ENCODE data around the gene SP140L.
"Not testable (repeated sequence)": the region's sequence is repeated elsewhere in the genome, so short reads cannot be mapped to it uniquely, and the experiment has no call there.

Gene SP140L

DNA sequence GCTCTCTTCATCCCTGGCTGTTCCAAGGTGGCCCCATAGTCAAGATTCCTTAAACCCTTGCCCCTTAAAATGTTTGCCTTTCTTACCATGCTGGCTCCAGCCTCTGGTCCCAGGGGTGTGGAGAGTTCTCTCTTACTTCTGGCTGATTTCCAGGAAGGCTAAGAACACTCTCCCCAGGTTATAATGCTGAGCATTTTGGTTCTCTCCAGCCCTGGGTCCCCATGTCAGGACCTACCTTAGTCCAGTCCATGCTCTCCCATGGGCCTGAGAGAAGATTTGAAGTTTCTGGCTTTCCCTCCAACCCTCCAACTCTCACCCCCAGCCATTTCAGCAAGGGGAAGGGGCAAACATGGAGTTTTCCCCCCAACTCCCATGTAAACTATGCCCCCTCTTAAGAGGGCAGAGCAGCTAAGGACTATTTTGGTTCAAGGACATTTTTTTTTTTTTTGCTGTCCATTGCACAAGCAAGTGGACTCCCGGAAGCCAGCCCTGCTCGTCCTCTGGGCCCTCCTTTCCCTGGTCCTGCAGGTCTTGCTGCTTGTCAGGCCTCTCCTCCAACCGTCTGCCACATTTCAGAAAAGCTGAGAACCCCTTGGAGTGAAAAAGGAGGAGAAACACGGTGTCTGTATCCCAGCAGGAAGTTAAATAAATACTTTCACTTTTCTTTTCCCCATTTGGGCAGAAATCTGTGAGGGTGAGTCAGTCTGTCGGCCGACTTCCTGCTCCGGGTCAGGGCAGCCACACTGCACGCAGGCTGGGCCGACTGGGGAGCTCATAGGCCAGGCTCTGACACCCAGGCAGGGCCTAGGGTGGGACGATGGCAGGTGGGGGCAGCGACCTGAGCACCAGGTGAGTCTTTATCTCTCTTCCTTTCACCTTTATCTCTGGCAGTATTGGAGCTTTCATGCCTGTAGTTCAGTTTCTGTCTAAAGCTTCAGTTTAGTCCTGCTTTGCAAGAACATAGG, at the start of gene SP140L:
Gene SP140L, plus strand, starts transcription at position 741 of the 965 bp plus-strand sequence. Its CDS starts 77 bp downstream, at position 818.
- DNase-seq (ENCODE audit: low spot score): no peak

DNA sequence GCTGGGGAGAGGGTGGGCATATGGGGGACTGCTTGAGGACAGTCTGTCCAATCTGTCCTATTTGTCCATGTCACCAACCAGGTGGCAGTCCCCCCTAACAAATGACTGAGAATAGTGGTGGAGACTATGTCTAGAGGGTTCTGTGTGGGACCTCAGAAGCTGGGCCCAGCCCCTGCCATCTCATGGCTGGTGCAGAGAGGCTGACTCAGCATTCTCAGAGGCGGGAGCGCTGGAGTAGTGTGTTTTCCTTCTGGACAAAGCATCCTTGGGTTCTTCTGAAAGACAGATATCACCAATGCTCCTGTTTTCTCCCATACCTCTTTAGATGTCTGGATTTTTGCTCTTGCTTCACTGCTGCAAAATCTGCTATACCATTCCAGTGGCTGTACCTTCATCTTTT, 44.1 kb upstream of the SP140L start:
- no peak for DNase-seq (ENCODE audit: low spot score)

DNA sequence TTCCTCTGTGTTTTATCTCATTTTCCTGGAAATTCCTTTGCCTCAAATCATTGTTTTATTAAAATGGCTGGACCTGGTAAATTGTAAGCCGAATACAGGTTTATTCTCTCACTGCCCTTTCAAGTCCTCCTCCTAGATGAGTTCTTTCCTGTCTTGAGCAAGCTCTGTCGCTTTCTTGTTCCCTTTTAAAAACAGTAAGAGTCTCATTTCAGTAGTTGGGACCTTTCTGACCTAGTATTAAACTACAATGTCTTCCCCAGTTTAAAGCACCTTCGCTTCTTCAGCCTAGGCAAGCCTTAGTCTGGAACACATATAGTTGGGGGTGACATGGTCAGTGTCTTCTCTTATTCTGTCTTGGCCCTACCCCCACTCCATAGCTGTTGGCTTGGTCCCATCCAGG, 40.9 kb upstream of the SP140L start:
- no peak for DNase-seq (ENCODE audit: low spot score)

DNA sequence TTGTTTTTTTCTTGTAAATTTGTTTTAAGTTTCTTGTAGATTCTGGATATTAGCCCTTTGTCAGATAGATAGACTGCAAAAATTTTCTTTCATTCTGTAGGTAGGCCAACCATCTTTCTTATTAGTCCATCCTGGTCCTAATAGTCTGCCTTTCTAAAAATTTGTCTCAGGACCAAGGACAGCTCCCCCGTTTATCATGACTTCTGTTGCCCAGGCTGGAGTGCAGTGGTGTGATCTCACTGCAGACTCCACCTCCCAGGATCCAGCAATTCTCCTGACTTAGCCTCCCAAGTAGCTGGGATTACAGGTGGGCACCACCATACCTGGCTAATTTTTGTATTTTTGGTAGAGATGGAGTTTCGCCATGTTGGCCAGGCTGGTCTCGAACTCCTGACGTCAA, 37.7 kb upstream of the SP140L start:
- DNase-seq (ENCODE audit: low spot score): not testable (repeated sequence)

DNA sequence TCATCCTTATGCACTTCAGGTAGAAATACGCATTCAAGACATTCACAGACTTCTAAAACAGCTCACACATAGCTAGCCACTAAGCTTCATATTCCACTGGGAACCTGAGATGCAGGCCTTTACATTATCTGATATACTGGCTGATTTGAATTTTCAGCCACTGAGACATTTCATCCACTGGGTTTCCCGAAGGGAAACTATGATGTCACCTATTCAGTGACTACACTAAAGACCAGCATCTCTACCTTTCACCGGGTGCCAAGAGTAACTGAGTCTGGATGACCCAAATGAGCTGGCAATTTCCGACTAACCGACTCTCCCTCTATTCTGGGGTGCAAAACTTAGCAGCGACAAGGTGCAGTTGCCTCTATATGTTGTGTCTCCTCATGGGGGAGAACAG, 31.8 kb upstream of the SP140L start:
- DNase-seq (ENCODE audit: low spot score): no peak

DNA sequence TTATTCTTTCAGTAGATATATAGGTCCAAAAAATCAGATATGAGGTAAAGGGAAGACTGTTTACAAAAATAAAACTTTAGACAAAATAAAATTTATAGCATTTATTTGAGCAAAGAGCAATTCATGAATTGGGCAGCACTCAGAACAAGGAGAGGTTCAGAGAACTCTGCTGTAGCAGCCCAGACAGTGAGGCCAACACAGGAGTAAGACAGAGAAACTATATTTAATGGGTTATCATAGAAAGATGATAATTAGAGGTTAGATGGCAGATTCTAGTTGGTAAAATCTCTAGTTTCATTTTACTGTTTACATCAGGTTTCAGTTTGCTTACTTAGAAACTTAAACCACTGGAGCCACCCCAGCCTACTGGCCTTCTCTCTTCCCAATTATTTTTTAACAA, 30.1 kb upstream of the SP140L start:
- no peak for DNase-seq (ENCODE audit: low spot score)

DNA sequence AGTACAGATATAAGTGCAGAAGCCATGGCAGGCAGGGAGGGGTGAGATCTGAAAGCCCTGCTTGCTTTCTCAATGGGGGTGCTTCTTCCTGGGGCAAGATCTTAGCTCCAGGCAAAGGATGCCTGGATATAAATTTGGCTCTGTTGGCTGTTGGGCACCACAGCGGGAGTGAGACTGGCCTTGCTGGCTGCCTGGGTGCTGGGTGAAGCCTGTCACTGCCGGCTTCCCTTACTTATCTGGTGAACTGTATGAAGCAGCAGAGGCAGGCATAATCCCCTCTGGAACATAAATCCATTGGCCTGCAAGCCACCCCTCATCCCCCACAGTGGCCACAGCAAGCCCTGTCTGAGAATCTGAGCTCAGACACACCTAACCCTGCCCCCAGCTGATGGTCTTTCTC, 27.4 kb upstream of the SP140L start:
- no peak for DNase-seq (ENCODE audit: low spot score)

DNA sequence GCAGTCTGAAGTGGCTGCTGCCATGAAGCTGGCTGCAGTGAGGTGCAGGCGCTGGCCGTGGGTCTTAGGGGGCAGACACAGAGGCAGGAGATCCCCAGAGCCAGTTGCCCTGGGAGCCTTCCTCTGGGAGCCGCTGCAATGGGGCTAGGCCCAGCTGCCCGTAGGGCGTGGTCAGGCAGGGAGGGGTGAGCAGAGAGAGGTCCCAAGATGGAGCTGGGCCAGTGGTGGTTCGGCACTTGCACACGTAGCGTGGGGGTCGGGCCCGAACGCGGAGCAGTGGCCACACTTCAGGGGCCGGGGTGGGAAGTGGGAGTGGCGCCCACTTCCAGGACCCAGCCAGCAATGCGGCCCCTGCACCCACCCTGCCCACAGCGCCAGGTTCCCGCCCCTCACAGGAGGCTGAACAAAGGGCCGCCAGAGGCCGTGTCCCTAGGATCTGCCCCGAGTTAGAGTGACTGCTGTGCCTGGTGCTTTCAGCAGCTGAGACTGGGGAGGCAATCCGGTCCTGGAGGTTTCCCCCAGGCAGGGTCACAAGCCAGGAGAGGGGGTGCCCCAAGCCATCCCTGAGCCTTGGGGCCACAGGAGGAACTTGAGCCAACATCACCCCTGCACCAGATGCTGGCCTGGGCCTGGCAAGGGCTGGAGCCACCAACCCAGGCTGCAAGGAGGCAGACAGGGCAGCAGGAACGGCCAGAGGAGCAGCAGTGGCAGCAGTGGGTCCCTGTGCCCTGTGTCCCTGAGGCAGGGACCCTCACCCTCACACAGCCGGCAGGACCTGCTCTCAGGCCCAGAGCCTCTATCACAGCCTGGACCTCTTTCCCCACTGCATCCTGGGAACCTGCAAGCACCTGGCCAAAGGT, 21.3 kb upstream of the SP140L start:
- no peak for DNase-seq (ENCODE audit: low spot score)

DNA sequence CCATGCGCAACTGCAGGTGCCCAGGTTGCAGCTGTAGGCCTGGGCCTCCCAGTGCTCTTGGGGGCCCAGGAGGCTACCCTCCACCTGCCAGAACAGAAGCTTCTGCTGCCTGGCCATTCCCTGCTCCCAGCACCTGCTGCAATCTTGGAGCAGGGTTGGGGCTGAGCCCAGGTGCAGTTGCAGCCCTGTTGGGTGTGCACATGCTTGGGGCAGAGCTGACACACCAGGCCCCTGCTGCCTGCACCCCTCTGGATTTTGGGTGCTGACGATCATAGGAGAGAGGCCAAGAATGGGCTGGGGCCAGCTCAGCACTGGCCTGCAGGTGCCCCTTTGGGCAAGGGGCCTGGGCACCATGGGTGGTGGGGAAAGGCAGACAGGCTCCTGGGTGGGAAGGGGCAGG, 20.5 kb upstream of the SP140L start:
- no peak for DNase-seq (ENCODE audit: low spot score)

DNA sequence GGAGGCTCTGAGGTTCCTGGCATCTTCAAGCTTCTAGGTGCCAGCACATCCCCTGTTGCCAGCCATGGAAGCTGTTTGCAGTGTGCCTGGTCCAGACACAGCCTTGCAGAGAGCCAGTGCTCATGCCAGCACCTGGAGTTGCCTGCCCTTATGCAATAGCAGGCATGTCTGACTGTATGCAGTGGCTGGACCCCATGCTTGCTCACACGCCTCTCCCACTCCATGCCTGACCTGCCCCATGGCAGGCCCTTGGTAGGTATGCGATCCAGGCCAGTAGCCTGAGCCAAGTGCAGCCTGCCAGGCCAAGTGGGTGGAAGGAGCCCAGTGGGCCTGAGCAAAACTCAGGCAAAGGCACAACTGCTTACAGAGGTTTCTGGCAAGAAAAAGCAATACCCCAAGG, 19.5 kb upstream of the SP140L start:
- DNase-seq (ENCODE audit: low spot score): no peak

DNA sequence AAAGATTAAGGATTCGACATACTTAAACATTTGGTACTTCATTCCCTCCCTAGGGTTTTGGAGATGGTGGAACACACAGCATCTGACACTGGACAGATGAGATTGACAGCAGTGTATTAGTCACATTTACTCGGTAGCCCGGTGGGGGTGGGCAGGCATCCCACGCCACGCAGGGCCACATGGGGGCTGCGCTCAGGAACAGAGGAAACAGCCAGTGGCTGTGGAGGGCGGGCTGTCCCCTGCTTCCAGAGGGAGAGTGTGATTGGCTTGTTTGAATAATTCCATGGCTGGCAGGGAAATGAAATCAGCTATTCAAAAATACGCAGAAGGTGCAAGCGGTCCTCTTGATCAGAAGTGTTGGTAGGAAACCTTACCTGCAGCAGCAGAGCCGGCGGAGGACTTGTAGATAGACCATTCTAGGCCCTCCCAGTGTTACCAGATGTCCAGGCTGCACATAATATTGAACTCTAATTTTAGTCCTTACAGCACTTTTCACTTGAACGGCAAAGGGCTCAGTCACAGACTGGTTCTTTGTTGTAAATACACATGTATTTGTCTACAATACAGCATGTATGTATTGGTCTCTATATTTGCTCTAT, 18.5 kb upstream of the SP140L start:
- DNase-seq (ENCODE audit: low spot score): no peak

DNA sequence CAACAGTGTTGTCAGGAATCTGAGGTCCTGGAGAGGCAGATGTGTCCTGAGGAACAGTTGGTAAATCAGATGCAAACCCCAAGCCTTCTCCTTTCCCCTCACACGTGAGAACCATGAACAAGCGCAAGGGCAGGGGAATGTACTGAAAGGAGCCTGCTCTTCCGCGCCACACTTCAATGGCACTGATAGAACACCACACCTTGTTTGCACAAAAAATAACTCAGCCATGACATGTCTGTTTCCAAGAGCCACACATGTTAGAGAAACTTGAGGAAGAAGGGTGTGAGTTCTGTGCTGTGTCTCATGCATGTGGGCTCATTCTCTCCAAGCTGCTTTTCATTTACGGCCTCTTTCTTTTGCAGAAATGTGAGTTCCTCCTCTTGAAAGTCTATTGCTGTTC, 16.2 kb upstream of the SP140L start:
- not testable (repeated sequence) for DNase-seq (ENCODE audit: low spot score)

DNA sequence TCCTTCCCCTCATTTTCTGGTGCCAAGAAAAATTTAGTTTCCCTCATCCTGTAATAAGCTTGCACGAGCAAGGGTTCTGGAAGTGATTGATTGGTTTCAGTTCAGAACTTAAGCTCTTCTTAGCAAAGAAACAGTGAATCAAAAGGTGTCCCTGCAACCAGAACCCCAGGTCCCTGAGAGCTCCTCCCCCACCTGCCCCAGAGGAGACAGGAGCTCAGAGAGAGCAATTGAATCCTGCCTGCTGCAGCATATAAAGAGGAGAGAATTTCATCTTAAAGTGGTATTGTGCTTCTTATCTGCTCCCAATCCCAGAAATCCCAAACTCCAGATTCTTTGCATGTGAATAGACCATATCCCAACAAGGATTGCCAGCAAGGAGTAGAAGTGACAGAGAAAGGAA, 15.4 kb upstream of the SP140L start:
- not testable (repeated sequence) for DNase-seq (ENCODE audit: low spot score)

DNA sequence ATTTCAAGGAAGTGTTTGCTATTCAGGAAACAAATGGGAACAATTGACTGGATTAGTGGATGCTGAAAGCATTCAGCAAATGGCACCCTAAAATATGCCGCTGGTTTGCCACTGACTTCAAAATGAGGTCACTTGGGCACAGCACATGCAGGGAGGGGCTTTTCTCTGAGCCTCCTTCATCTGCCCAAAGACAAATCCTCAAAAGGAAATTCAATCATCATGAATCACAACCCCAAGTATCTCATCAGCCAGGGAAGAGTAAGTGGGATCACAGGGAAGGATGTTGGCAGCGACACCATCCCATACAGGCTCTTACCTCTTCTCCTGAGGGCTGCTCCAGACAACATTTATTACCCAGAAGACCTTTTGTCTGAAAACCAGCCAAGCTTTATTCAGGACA, 14.4 kb upstream of the SP140L start:
- DNase-seq (ENCODE audit: low spot score): no peak

DNA sequence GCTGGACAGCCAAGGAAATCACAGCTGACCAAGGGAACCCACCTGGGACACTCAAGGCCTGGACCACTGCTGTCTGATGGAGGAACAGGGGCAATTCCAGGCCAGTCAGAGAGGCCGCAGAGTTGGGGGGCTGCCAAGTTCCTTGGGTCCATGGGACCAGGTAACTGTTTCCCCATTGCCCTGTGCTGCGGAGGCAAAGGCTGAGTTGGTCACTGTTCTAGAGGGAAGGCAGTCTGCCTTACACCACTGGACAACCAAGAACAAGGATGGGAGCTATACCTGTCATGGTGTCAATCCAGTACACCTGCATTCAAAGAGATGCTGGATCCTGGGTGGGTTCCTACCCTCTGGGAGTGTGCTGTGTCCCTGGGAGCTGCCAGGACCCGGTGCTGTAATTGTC, 9.6 kb upstream of the SP140L start:
- DNase-seq (ENCODE audit: low spot score): no peak

DNA sequence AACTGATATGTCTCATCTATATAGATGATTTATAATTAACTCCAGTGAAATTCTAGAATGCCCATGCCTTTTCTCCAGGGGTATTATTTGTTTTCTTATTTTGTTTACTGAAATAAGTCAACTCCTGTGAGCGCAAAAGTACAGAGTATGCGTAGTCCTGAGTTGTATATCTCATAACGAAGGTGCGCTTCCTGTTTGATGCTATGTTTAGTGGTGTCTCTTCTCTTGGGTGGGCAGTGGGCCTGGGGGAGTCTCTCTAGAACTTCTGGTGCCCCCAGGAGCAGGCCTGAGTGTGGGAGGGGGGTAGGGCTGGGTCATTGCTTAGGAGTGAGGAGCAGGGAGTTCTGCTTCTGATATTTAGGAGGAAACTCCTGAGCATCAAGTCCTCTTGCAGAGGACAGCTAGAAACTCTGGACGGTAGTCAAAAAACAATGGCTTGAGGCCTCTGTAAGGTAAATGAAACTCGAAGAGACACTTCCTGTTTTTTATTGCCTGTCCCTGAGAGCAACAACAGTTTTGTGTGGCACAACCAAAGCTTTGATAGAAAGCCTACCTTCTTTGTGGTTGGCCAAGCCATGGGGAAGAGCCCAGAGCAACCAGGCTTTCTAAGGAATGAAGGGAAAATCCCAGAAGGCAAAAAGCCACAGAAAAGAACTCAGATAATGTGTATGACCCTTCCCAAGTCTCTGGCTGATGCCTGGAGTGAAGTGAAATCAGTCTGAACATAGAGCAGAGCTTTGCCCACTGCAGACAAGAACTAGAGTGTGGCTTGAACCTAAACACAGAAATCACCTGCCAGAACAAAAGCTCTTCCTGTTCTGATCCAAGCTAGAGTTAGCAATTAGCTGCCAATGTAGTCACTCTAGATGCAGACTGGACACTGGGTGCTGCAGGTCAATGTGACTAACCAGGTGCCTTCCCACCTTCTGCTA, 8.5 kb upstream of the SP140L start:
- DNase-seq (ENCODE audit: low spot score): no peak

DNA sequence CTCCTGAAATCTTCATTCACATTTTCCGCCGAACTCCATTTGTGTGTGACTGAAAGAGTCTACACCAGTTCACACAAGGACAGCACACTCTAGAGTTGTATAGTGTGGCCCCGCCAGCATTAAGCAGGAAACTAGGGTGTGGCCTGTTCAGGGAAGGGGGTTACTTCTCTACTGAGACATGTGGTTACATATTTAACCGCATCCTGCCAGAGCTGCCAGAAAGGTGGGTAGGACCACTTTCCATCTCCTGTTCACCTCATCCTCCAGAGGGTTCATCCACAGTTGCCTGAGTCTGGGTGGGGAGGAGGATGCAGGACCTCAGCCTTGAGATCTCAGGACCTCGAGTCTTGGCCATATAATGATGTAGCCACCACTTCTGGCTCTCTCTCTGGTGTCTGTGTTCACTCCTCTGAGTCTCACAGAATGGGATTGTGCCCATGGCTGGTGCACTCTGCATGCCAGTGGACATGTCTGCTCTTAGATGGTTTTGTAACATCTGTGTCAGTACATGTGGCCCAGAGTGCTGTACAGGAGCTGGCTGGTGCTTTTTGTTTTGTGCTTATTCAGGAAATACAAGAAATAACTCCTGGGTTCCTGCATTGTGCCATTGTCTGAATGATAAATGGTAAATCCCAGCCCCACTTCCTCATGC, 7.7 kb upstream of the SP140L start:
- no peak for DNase-seq (ENCODE audit: low spot score)

DNA sequence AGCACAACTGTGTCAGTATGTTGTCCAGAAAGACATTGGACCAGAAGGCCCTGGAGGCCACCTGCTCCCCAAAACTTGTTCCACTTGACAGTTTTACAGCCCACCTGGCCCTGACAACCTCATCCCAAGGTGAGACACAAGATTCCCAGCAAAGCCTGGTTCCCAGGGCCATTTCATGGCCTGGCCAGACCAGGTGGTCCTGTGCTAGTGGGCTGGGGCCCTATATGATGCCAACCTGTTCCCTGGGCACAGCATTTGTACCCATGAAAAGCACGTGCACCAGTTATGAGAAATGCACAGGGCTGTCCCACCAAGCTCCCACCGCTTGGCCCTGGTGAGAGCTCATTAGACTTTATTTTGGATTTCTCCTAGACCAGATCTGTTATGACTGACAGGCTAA, 6.0 kb upstream of the SP140L start:
- DNase-seq (ENCODE audit: low spot score): no peak

DNA sequence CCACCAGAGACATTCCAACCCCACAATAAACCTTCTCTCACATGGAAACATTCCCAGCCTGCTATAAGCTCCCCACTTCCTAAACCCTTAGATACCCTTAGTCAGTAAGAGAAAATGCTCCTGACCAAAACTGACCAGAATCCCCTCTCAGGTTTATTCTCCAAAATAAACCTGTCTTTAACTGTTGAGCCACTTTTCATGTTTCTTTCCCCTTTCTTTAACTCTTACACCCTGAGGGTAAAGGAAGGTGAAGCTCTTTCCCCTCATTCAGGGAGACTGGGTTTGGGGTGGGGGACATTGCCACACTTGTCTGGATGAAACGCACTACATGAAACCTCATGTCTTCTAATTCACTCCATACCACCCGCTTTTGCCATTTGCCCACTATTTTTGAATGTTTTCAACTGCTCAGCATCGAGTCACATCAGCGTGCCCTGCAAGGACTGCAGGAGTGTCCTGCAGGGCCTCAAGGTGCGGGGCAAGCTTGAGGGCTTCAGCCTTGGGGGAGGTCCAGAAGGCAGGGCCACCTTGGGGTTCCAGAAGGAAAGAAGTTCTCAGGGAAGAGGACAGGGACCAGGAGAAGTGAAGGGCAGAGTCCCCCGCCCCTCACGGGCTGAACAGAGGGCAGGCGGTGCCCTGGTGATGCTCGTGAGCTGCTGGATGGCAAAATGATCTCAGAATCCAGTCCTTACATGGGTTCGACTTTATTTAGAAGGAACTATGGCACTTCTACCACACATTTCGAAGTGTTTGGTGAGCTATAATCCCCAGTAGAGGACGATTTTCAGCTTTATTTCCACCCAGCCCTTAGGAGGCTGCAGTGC, 4.2 kb upstream of the SP140L start:
- no peak for DNase-seq (ENCODE audit: low spot score)

All from cerebellar cortex (tissue), 1 donor.